CD4-positive, alpha-beta T cell (primary cell): ENCODE results near the gene SREBF2. TPM values are rescaled to one million over a fixed set of nuclear protein-coding genes. Genes with fewer than 3 reads are reported as not detected.
A peak's percentile ranks its signal among the peaks of the same experiment; 100 is the strongest.

Experiments
- ATAC-seq: fragments of 200-7000 bp; cut with Tn5 transposase; one replicate; pipeline ENCODE4 v1.10.0; 2022; ENCODE audit warnings: mild to moderate bottlenecking; ENCODE audit not compliant: poor library complexity
- CTCF ChIA-PET: fragments of 350-600 bp; sonication (Branson Sonifier 250); formaldehyde crosslinking; loops from one replicate; lab custom pipeline; 2021; ENCODE audit warnings: antibody characterized with exemption, inconsistent platforms; lab: Charles Lee
- POLR2A ChIA-PET: fragments of 350-600 bp; sonication (Branson Sonifier 250); formaldehyde crosslinking; loops from one replicate; lab custom pipeline; 2021; ENCODE audit warnings: antibody characterized with exemption, inconsistent platforms; lab: Charles Lee
- DNase-seq, 14 experiments: peaks; one replicate each; pipeline ENCODE4 v3.0.0-alpha.2; 2013 to 2020; ENCODE audit warnings: mixed read lengths in 2 of 14
- H3K27ac ChIP-seq, 2 donors: one replicate each; pipeline versions ENCODE4 v1.5.1 to v1.7.0; 2013; ENCODE audit warnings: low read length in 2 of 2, low read depth in 1 of 2, mild to moderate bottlenecking in 1 of 2
- H3K27me3 ChIP-seq, 2 experiments: 1 replicate in 1 of 2; 2 replicates in 1 of 2; pipeline versions ENCODE4 v1.6.1 to v1.7.0; 2013; ENCODE audit warnings: low read length in 2 of 2, control low read depth in 1 of 2, mild to moderate bottlenecking in 1 of 2, moderate library complexity in 1 of 2; ENCODE audit not compliant: insufficient read depth in 2 of 2, control insufficient read depth in 1 of 2
- H3K36me3 ChIP-seq: one replicate; pipeline ENCODE4 v1.6.1; 2013; ENCODE audit warnings: low read length, control low read depth; ENCODE audit not compliant: insufficient read depth
- H3K4me1 ChIP-seq: one replicate; pipeline ENCODE4 v1.6.1; 2013; ENCODE audit warnings: low read length, control low read depth; ENCODE audit not compliant: insufficient read depth
- H3K4me3 ChIP-seq: one replicate; pipeline ENCODE4 v1.5.1; 2013; ENCODE audit warnings: mild to moderate bottlenecking, low read length, moderate library complexity
- H3K9me3 ChIP-seq, 2 experiments: 1 replicate in 1 of 2; 2 replicates in 1 of 2; pipeline versions ENCODE4 v1.6.1 to v1.7.0; 2013; ENCODE audit warnings: low read length in 2 of 2, mild to moderate bottlenecking in 2 of 2, control low read depth in 1 of 2, moderate library complexity in 1 of 2; ENCODE audit not compliant: control insufficient read depth in 1 of 2, insufficient read depth in 1 of 2
- H3K27ac Mint-ChIP-seq: one replicate; pipeline ENCODE4 v1.8.0; 2020; ENCODE audit warnings: mixed read lengths
- H3K27me3 Mint-ChIP-seq: one replicate; pipeline ENCODE4 v1.8.0; 2021; ENCODE audit warnings: mixed read lengths
- H3K36me3 Mint-ChIP-seq: one replicate; pipeline ENCODE4 v1.8.0; 2021; ENCODE audit warnings: low read depth, mixed read lengths
- H3K4me1 Mint-ChIP-seq: one replicate; pipeline ENCODE4 v1.8.0; 2021; ENCODE audit warnings: low read depth, mixed read lengths
- H3K4me3 Mint-ChIP-seq: one replicate; pipeline ENCODE4 v1.8.0; 2020; ENCODE audit warnings: mild to moderate bottlenecking, mixed read lengths
- H3K9me3 Mint-ChIP-seq: one replicate; pipeline ENCODE4 v1.8.0; 2020; ENCODE audit warnings: mixed read lengths
- CTCF ChIP-seq: fragments of 200-600 bp; IDR thresholded peaks from one replicate; pipeline ENCODE4 v1.8.0; 2022; ENCODE audit warnings: antibody characterized with exemption, mild to moderate bottlenecking
- intact Hi-C, 2 experiments: fragments of 100-400 bp; cut with DNase I in 1 of 2; cut with micrococcal nuclease in 1 of 2; formaldehyde crosslinking; loops; one replicate each; pipeline versions ENCODE4 v1.15.1 to v1.9.0; 2023 to 2025; cut with DNase I, micrococcal nuclease
- total RNA-seq, 174 experiments: library from RNA in 2 of 174; stranded (reverse) in 2 of 174; gene quantifications; one replicate each; pipeline ENCODE4 v1.2.3 and lab custom pipeline; 2021 to 2026

The SREBF2 gene
- total RNA-seq, 2 experiments from 2014 or later: 67.2 to 69.9 TPM

GRCh38 chr22:41936894-41937169 lies 103.9 kb downstream of the SREBF2 start:
- H3K9me3 ChIP-seq: no peaks in the 10 kb centered on the region
- intact Hi-C loops: no loop called here
- no peak overlapping the region for H3K4me3 ChIP-seq
- ChIA-PET CTCF (interaction anchor here (6.7 kb wide), 1 partner anchor 11 kb away, joined by 63 read pairs; the partner anchor contains the start of gene TNFRSF13C), POLR2A (interaction anchor here (2.3 kb wide), 1 partner anchor 11 kb away, joined by 7 read pairs; the partner anchor contains the start of gene TNFRSF13C)
- H3K27me3 Mint-ChIP-seq: no peaks in the 10 kb centered on the region
- no peaks in the 10 kb centered on the region for H3K36me3 ChIP-seq
- H3K4me3 Mint-ChIP-seq: no peak overlapping the region
- no peaks in the 10 kb centered on the region for H3K9me3 Mint-ChIP-seq
- no peaks in the 10 kb centered on the region for H3K27me3 ChIP-seq
- H3K4me1 Mint-ChIP-seq: peaks cover 33% of the 10 kb centered on the region
- H3K27ac ChIP-seq: no peak overlapping the region
- TF ChIP-seq CTCF: no peak
- H3K36me3 Mint-ChIP-seq: peaks cover 4% of the 10 kb centered on the region
- peak overlapping the region; percentile 69 for H3K27ac Mint-ChIP-seq
- peaks cover 35% of the 10 kb centered on the region for H3K4me1 ChIP-seq
- ATAC-seq (no peak), DNase-seq (no peak)

- H3K4me1 ChIP-seq: peaks cover 36% of the 10 kb centered on the region
- CTCF ChIA-PET: interaction anchor here (0.5 to 6.7 kb wide), 20 partner anchors 13 to 350 kb away, joined by 3 to 63 read pairs (median 5); partner anchors contain the start of genes PMM1, SREBF2 and TNFRSF13C
- H3K36me3 Mint-ChIP-seq: peaks cover 4% of the 10 kb centered on the region
- H3K27ac ChIP-seq: peak overlapping the region; percentile 96 to 99
- ATAC-seq (peak; percentile 76), DNase-seq (peak; percentile 85 to 99 (median 90))
- H3K4me3 ChIP-seq: peak overlapping the region; percentile 45
- H3K4me1 Mint-ChIP-seq: peaks cover 34% of the 10 kb centered on the region
- no peaks in the 10 kb centered on the region for H3K27me3 Mint-ChIP-seq
- peak overlapping the region; percentile 97 for H3K27ac Mint-ChIP-seq
- H3K9me3 Mint-ChIP-seq: no peaks in the 10 kb centered on the region
- peak overlapping the region; percentile 79 for H3K4me3 Mint-ChIP-seq
- no peaks in the 10 kb centered on the region for H3K9me3 ChIP-seq
- H3K27me3 ChIP-seq: no peaks in the 10 kb centered on the region
- TF ChIP-seq CTCF: no peak
- POLR2A ChIA-PET: interaction anchor here (0.7 to 3.4 kb wide), 32 partner anchors 13 to 1083 kb away, joined by 3 to 107 read pairs (median 8); partner anchors contain the start of genes CCDC134, MEI1, PMM1 and SHISA8
- H3K36me3 ChIP-seq: no peaks in the 10 kb centered on the region
- intact Hi-C loops: loop anchor here in 1 of 2 experiments (2.0 kb wide), 2 partner anchors 13 to 193 kb away; partner anchors contain the start of gene TNFRSF13C
Observed at GRCh38 chr22:41939981-41940831, 107.3 kb downstream of the SREBF2 start.

DNA sequence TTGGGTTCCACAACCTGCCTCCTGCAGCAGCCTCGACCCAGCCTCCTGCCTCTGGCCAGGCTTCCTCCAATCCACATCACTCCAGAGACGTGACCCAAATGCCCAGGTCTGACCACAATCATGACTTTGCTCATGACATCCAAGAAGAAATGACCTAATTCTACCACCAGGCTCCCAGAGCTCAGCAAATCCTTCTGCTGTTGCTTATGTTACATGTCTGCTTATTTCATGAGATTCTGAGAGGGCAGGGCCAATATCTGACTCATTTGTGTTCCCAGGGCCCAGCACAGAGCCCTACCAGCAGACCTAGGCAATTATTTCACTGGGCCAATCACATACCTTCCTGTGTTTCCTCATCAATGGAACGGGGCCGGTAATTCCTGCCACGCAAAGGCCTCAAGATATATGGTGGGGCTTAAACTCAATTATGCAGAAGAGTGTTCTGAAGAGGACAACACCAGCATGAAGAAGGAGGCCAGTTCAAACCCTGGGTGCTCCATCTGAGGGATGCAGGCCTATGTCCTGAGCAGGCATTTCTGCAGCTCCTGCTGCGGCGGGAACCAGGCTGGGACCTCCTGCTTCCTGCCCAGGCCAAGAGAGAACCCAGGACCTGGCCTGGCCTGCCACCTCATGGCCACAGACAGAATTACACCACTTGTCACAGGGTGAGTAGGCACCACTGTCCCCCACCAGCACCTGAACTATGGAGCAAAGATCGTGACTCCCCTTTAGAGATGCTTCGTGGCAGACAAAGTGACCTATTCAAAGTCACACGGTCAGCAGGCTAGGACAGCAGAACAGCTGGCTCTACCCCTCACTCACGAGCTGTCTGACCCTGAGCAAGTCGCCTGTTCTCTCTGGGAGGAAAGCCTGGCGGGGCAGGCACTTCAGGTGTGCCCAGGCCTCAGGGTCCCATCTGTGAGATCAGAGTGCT lies 108.2 kb downstream of the SREBF2 start:
- H3K27me3 ChIP-seq: no peaks in the 10 kb centered on the region
- Mint-ChIP-seq H3K4me1 (peaks cover 39% of the 10 kb centered on the region), H3K4me3 (peak overlapping the region; percentile 78), H3K27ac (peak overlapping the region; percentile 97), H3K9me3 (no peaks in the 10 kb centered on the region), H3K27me3 (no peaks in the 10 kb centered on the region), H3K36me3 (peaks cover 4% of the 10 kb centered on the region)
- no peaks in the 10 kb centered on the region for H3K9me3 ChIP-seq
- peaks cover 43% of the 10 kb centered on the region for H3K4me1 ChIP-seq
- peak; percentile 98 for TF ChIP-seq CTCF
- peak overlapping the region; percentile 96 to 99 for H3K27ac ChIP-seq
- intact Hi-C loops: loop anchor here (1.0 to 2.0 kb wide), 8 partner anchors 14 to 275 kb away; partner anchors contain the start of gene TNFRSF13C (in 1 of the 2)
- POLR2A ChIA-PET: interaction anchor here (0.5 to 3.4 kb wide), 33 partner anchors 14 to 1084 kb away, joined by 3 to 107 read pairs (median 7); partner anchors contain the start of genes CCDC134, MEI1, PMM1 and SHISA8
- CTCF ChIA-PET: interaction anchor here (0.5 to 6.7 kb wide), 24 partner anchors 12 to 351 kb away, joined by 3 to 63 read pairs (median 4); partner anchors contain the start of genes PMM1, SREBF2 and TNFRSF13C
- ATAC-seq (peak; percentile 61), DNase-seq (peak; percentile 80 to 92 (median 86))
- H3K4me3 ChIP-seq: peak overlapping the region; percentile 18
- no peaks in the 10 kb centered on the region for H3K36me3 ChIP-seq
